Endothelial cell of umbilical vein (primary cell): ENCODE results near the gene PTPRQ. TPM values are rescaled to one million over a fixed set of nuclear protein-coding genes. Genes with fewer than 3 reads are reported as not detected.

ENCODE experiments used
- BruUV-seq: library from RNA; stranded (reverse); fragments of 400-500 nt; replicated peaks from 2 replicates; lab custom pipeline; 2021; lab: Mats Ljungman, UMichigan
- CTCF ChIA-PET: fragments of 300-600, 350-600 bp; sonication (Branson Sonifier 250); formaldehyde crosslinking; loops from one replicate; lab custom pipeline; 2021; ENCODE audit warnings: antibody characterized with exemption, inconsistent platforms; lab: Charles Lee
- POLR2A ChIA-PET: fragments of 300-600, 350-600 bp; sonication (Branson Sonifier 250); formaldehyde crosslinking; loops from one replicate; lab custom pipeline; 2021; ENCODE audit warnings: antibody characterized with exemption, inconsistent platforms; lab: Charles Lee
- DNase-seq: peaks from one replicate; pipeline ENCODE4 v3.0.0-alpha.2; 2011; ENCODE audit warnings: low read depth, low spot score
- FAIRE-seq: peaks from 2 replicates; lab custom pipeline; 2011; peaks lifted over from hg19 to GRCh38; lab: Jason Lieb, UNC
- H2AFZ ChIP-seq: 2 replicates; pipeline ENCODE4 v1.6.0; 2012; ENCODE audit warnings: low read depth, low read length, control low read depth, inconsistent platforms
- H3K27ac ChIP-seq: 2 replicates; pipeline ENCODE4 v1.5.1; 2011; ENCODE audit warnings: low read depth, mild to moderate bottlenecking, control low read depth, low read length, moderate library complexity; ENCODE audit not compliant: insufficient read depth
- H3K27me3 ChIP-seq, 2 experiments: 2 replicates each; pipeline versions ENCODE4 v1.6.0 to v1.6.1; 2011; ENCODE audit warnings: low read length in 2 of 2, mixed read lengths in 1 of 2; ENCODE audit not compliant: control insufficient read depth in 2 of 2, insufficient read depth in 2 of 2
- H3K36me3 ChIP-seq, 2 experiments: 2 replicates in 1 of 2; 3 replicates in 1 of 2; pipeline ENCODE4 v1.5.1; 2011; ENCODE audit warnings: low read length in 2 of 2, mild to moderate bottlenecking in 1 of 2, moderate library complexity in 1 of 2; ENCODE audit not compliant: control insufficient read depth in 2 of 2, insufficient read depth in 2 of 2; ENCODE audit errors: extremely low read depth in 1 of 2
- H3K4me1 ChIP-seq: 3 replicates; pipeline ENCODE4 v1.5.1; 2011; ENCODE audit warnings: mild to moderate bottlenecking, low read length; ENCODE audit not compliant: control insufficient read depth, insufficient read depth; ENCODE audit errors: extremely low read depth
- H3K4me2 ChIP-seq: 2 replicates; pipeline ENCODE4 v1.6.1; 2011; ENCODE audit warnings: low read length, control low read depth, mixed read lengths; ENCODE audit not compliant: insufficient read depth
- H3K4me3 ChIP-seq, 3 experiments: fragments of 200-600 bp in 1 of 3; sonication (generic), shearing (Covaris generic) in 1 of 3; replicated peaks in 1 of 3; 2 replicates each; pipeline ENCODE4 v1.5.1; 2011 to 2016; ENCODE audit warnings: control low read depth in 3 of 3, low read length in 3 of 3, mild to moderate bottlenecking in 2 of 3, inconsistent platforms in 1 of 3, low read depth in 1 of 3, moderate library complexity in 1 of 3; ENCODE audit not compliant: insufficient read depth in 1 of 3
- H3K79me2 ChIP-seq: 2 replicates; pipeline ENCODE4 v1.6.0; 2012; ENCODE audit warnings: low read length, inconsistent platforms; ENCODE audit not compliant: control insufficient read depth, insufficient read depth
- H3K9ac ChIP-seq: replicated peaks from 2 replicates; pipeline ENCODE3; 2011; ENCODE audit warnings: low read length, control low read depth; ENCODE audit not compliant: insufficient read depth; ENCODE audit errors: extremely low read depth
- H3K9me1 ChIP-seq: replicated peaks from 3 replicates; pipeline ENCODE4 v1.6.0; 2011; ENCODE audit warnings: mild to moderate bottlenecking, low read length; ENCODE audit not compliant: control insufficient read depth, insufficient read depth; ENCODE audit errors: extremely low read depth
- H3K9me3 ChIP-seq: replicated peaks from 2 replicates; pipeline ENCODE4 v1.5.1; 2012; ENCODE audit warnings: low read length, inconsistent platforms; ENCODE audit not compliant: control insufficient read depth, insufficient read depth
- H4K20me1 ChIP-seq: replicated peaks from 2 replicates; pipeline ENCODE3; 2011; ENCODE audit warnings: mild to moderate bottlenecking, low read length; ENCODE audit not compliant: control insufficient read depth, insufficient read depth; ENCODE audit errors: extremely low read depth
- EZH2 ChIP-seq: IDR thresholded peaks from 2 replicates; pipeline ENCODE4 v1.6.1; 2012; ENCODE audit warnings: borderline replicate concordance, low read depth, mild to moderate bottlenecking, moderate library complexity, low read length, inconsistent platforms; ENCODE audit not compliant: severe bottlenecking
- FOS ChIP-seq: IDR thresholded peaks from 2 replicates; pipeline ENCODE4 v1.6.1; 2011; ENCODE audit warnings: mild to moderate bottlenecking, low read length, moderate library complexity, borderline replicate concordance; ENCODE audit not compliant: insufficient read depth
- GATA2 ChIP-seq: IDR thresholded peaks from 2 replicates; pipeline ENCODE4 v1.7.0; 2011; ENCODE audit warnings: low read depth, mild to moderate bottlenecking, moderate library complexity, mixed read lengths, low read length; ENCODE audit not compliant: insufficient read length, insufficient read depth
- JUN ChIP-seq: IDR thresholded peaks from 2 replicates; pipeline ENCODE4 v1.6.1; 2011; ENCODE audit warnings: borderline replicate concordance, low read depth; ENCODE audit not compliant: insufficient read length, insufficient read depth
- MYC ChIP-seq: IDR thresholded peaks from one replicate; pipeline ENCODE4 v1.6.1; 2011; ENCODE audit warnings: mild to moderate bottlenecking, low read depth, low read length
- POLR2A ChIP-seq: IDR thresholded peaks from 2 replicates; pipeline ENCODE4 v1.6.1; 2012; ENCODE audit warnings: low read depth, mild to moderate bottlenecking, control low read depth, low read length
- POLR2AphosphoS5 ChIP-seq: IDR thresholded peaks from 2 replicates; pipeline ENCODE4 v1.6.1; 2012; ENCODE audit warnings: low read depth, mild to moderate bottlenecking, control low read depth, low read length, moderate library complexity; ENCODE audit not compliant: insufficient read depth
- dilution Hi-C: fragments of 300-500 bp; cut with MboI; formaldehyde crosslinking; loops from one replicate; pipeline ENCODE4 v1.15.0; 2019; ENCODE audit warnings: low sequenced_read_pairs; ENCODE audit not compliant: extremely low pct_ligation_motif_present
- intact Hi-C: fragments of 100-400 bp; cut with micrococcal nuclease; formaldehyde crosslinking; loops from one replicate; pipeline ENCODE4 v1.10.0; 2022
- polyA plus RNA-seq, 4 experiments: library from polyadenylated mRNA; depleted of rRNA in 3 of 4; stranded (reverse) in 3 of 4; unstranded in 1 of 4; fragments of >200 nt; gene quantifications; 2 replicates each; pipeline versions ENCODE4 v1.2.1 to v1.2.3, GENCODE V29; 2011 to 2012; ENCODE audit warnings: missing spikeins in 1 of 4
- total RNA-seq: library from RNA; stranded (reverse); gene quantifications from 2 replicates; pipeline ENCODE4 v1.2.3, GENCODE V29; 2021
- TF ChIP-seq, protein P1 (sequence below): IDR thresholded peaks from 2 replicates; pipeline ENCODE4 v1.6.1; 2011; ENCODE audit not compliant: insufficient read depth, insufficient read length
- TF ChIP-seq, protein P2 (sequence below), 2 donors: IDR thresholded peaks; 1 replicate in 1 of 2; 2 replicates in 1 of 2; pipeline ENCODE4 v1.5.1; 2011; ENCODE audit warnings: low read length in 2 of 2, mild to moderate bottlenecking in 2 of 2, moderate library complexity in 2 of 2, control low read depth in 1 of 2, inconsistent platforms in 1 of 2, low read depth in 1 of 2; ENCODE audit not compliant: insufficient read depth in 1 of 2; ENCODE audit errors: extremely low read depth in 1 of 2

The PTPRQ gene
- total and polyA plus RNA-seq, 2 donors (not counting 3 experiments of a cell fraction or from before 2014, with no cell fraction given) = not detected

GRCh38 chr12:80415466-80415865 lies 28.6 kb upstream of the PTPRQ start:
- H3K9ac ChIP-seq = no peak overlapping the region
- H2AFZ ChIP-seq = no peak overlapping the region
- no peak overlapping the region for H3K4me2 ChIP-seq
- no peak overlapping the region for H3K27ac ChIP-seq
- no peak overlapping the region for H3K4me3 ChIP-seq
- no peak for TF ChIP-seq MYC
- TF ChIP-seq POLR2A = no peak
- no peak for TF ChIP-seq JUN
- TF ChIP-seq FOS = no peak
- no peak for TF ChIP-seq GATA2
- intact Hi-C loops (no loop called here), dilution Hi-C loops (no loop called here)
- CTCF ChIA-PET = no interaction called here
- DNase-seq = no peak
- no peaks in the 10 kb centered on the region for H3K9me3 ChIP-seq
- no peaks in the 10 kb centered on the region for H4K20me1 ChIP-seq
- no peaks in the 10 kb centered on the region for H3K79me2 ChIP-seq
- no peak for FAIRE-seq
- H3K4me1 ChIP-seq = no peaks in the 10 kb centered on the region
- no peaks in the 10 kb centered on the region for H3K27me3 ChIP-seq
- no peaks in the 10 kb centered on the region for H3K36me3 ChIP-seq
- POLR2A ChIA-PET = no interaction called here
- no peaks in the 10 kb centered on the region for H3K9me1 ChIP-seq
- BruUV-seq = no TSS peak

GRCh38 chr12:80419644-80420043 lies 24.4 kb upstream of the PTPRQ start:
- no peak overlapping the region for H3K4me3 ChIP-seq
- no peaks in the 10 kb centered on the region for H3K9me1 ChIP-seq
- H3K79me2 ChIP-seq = no peaks in the 10 kb centered on the region
- H3K9me3 ChIP-seq = no peaks in the 10 kb centered on the region
- no peak for FAIRE-seq
- H3K4me2 ChIP-seq = no peak overlapping the region
- TF ChIP-seq EZH2 (no peak), GATA2 (no peak), FOS (no peak), JUN (no peak), POLR2A (no peak), MYC (no peak), POLR2AphosphoS5 (no peak)
- TF ChIP-seq, protein P1, sequence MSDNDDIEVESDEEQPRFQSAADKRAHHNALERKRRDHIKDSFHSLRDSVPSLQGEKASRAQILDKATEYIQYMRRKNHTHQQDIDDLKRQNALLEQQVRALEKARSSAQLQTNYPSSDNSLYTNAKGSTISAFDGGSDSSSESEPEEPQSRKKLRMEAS = no peak
- TF ChIP-seq, protein P2, sequence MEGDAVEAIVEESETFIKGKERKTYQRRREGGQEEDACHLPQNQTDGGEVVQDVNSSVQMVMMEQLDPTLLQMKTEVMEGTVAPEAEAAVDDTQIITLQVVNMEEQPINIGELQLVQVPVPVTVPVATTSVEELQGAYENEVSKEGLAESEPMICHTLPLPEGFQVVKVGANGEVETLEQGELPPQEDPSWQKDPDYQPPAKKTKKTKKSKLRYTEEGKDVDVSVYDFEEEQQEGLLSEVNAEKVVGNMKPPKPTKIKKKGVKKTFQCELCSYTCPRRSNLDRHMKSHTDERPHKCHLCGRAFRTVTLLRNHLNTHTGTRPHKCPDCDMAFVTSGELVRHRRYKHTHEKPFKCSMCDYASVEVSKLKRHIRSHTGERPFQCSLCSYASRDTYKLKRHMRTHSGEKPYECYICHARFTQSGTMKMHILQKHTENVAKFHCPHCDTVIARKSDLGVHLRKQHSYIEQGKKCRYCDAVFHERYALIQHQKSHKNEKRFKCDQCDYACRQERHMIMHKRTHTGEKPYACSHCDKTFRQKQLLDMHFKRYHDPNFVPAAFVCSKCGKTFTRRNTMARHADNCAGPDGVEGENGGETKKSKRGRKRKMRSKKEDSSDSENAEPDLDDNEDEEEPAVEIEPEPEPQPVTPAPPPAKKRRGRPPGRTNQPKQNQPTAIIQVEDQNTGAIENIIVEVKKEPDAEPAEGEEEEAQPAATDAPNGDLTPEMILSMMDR (IDR thresholded peaks at IDR 0.05; ENCODE audit: extremely low read depth in 1 of 2, insufficient read depth in 1 of 2, low read depth in 1 of 2, low read length in 2 of 2) = no peak
- POLR2A ChIA-PET = no interaction called here
- no peak overlapping the region for H2AFZ ChIP-seq
- CTCF ChIA-PET = no interaction called here
- no peaks in the 10 kb centered on the region for H3K27me3 ChIP-seq
- H3K27ac ChIP-seq = no peak overlapping the region
- intact Hi-C loops = no loop called here
- BruUV-seq = no TSS peak
- dilution Hi-C loops = no loop called here
- H3K4me1 ChIP-seq = no peaks in the 10 kb centered on the region
- no peak overlapping the region for H3K9ac ChIP-seq
- DNase-seq = no peak
- no peaks in the 10 kb centered on the region for H4K20me1 ChIP-seq
- no peaks in the 10 kb centered on the region for H3K36me3 ChIP-seq
